ENCODE data around the gene DDA1.
"Not testable (repeated sequence)": the region's sequence is repeated elsewhere in the genome, so short reads cannot be mapped to it uniquely, and the experiment has no call there.

The DDA1 gene

DNA sequence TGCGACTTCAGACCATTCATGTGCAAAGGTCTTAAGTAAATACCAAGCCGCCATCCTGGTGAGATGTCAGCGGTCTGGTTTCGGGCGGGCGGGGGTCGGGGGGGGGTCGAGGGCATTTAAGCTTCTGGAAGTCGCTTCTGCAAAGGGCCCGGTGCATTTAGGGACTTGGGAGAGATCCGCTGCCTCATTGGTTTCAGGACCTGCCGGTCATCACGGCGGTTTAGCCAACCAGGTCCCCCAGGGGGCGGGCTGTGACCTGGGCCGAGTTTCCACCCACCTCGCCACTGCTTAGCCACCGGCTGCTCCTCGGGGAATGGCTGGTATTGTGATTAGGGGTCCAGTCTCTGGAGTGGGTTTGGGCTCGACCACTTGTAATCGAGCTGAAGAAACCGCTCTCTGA, 19.9 kb upstream of the DDA1 start:
- DNase-seq = peak in 2 of 6 experiments; percentile 12 to 13

DNA sequence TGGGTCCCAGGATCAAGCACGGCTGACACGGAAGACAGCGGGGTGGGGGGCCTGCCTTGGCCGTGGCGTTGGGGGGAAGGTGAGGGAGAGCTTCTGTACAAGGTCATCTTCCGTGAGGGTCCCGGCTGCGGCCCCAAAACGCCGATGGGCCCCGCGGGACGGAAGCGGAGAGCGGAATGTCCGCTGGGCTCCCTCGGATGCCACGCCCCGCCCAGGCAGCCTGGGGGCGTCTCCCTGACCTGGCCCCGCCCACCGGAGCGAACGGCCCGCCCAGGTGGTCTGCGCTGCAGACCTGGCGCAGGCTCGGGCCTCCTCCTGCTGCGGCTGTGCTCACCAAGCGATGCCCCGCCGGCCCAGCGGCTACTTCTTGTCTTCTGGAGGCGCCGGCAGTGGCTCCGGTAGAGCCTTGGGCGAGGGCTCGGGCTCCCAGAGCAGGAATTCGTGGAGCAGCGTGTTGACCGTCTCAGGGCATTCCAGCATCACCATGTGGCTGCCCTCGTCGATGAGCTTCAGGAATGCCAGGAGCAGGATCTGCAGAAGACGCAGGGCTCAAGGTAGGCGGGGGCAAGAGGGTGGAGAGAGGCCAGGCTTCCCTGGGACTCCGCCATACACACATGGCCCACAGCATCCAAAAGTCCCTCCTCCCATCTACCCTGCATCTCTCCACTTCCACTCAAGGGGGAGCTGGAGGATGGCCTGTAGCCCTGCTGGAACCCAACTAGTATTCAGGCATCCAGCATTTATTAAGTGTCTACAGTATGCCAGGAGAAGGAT, 16.9 kb upstream of the DDA1 start:
- peak; percentile 69 to 80 (median 73) for DNase-seq

DNA sequence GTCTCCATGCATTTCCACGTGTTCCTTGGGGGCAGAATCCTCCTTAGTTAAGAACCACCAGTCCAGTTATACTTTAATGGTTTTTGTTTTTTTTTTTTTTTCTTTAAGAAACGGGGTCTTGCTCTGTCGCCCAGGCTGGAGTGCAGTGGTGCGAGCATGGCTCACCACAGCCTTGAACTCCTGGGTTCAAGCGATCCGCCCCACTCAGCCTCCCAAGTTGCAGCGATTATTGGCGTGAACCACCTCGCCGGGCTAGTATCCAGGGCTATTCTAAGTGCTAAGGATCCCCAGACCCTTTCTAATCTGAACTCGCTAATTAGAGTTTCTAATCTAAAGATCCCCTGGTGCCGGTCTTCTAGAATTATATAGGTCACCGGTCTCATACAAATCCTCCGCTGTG, 15.8 kb upstream of the DDA1 start:
- DNase-seq = no peak

DNA sequence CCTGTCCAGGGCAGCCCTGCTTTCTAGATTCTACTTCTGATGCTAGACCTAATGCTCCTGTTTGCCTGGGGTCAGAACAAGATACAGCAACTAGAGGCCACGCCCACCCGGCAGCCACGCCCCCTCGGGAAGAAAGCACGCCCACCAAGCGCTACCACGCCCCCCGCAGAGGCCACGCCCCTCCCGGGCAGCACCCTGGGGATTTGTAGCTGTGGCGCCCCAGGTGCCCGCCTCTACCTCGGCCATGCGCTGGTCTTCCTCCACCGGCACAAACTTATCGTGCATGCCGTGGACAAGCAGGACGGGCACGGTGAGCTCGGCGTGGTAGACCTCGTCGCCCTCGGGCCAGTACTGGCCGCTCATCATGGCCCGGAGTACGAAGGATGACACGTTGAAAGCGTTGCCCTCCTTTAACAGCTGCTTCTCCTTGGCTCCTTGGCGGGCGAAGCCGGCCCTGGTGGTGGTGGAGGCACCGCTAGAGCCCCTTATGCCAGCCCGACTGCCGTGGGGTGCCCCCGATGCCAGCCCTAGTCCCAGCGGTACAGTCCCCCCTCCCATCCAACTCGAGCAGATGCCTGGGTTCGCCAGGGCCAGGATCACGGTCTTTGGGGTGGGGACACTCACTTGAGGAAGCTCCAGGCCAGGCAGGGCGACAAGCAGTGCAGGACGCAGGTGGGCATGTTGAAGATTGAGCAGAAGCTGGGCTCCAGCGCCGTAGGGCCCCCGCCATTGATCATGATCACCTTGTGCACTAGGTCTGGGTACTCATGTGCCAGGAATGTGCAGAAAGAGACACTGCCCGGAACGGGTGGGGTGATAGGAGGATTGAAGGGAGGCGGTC, 15.1 kb upstream of the DDA1 start:
- peak in 4 of 6 experiments; percentile 17 to 39 (median 20) for DNase-seq

DNA sequence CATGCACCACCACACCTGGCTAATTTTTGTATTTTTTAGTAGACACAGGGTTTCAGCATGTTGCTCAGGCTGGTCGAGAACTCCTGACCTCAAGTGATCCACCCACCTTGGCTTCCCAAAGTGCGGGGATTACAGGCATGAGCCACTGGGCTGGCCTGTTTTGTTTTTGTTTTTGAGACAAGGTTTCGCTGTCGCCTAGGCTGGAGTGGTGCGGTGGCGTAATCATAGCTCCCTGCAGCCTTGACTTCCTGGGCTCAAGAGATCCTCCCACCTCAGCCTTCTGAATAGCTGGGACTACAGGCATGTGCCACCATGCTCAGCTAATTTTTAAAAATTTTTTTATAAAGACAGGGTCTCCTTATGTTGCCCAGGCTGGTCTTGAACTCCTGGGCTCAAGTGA, 13.8 kb upstream of the DDA1 start:
- DNase-seq = not testable (repeated sequence)

DNA sequence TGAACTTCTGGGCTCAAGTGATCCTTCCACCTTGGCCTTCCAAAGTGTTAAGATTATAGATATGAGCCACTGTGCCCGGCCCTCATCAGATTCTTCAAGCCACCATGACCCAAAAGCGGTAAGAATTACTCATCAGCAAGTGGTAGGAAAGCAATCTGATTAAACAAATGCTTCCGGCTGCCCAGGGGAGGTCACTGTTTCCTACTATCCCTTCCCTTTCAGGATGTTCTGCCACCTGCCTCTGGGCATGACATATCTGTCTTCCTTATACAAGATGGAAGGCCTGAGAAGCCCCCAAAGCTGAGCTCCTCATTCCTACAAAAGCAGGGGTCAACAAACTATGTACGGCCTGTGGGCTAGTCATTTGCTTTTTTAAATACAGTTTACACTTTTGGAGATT, 13.1 kb upstream of the DDA1 start:
- no peak for DNase-seq

DNA sequence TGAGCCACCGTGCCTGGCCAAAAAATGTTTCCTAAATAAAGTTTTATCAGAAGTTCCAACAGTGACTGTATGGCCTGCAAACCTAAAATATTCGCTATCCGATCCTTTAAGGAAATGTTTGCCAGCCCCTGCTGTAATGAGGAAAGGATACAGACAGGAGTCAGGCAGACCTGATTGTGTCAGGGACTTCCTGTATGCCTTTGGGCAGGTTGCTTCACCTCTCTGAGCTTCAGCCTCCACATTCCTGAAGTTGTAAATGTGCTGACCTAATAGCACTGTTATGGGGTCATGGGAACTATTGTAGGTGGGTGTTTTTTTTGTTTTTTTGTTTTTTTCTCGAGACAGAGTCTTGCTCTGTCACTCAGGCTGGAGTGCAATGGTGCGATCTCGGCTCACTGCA, 12.4 kb upstream of the DDA1 start:
- no peak for DNase-seq

DNA sequence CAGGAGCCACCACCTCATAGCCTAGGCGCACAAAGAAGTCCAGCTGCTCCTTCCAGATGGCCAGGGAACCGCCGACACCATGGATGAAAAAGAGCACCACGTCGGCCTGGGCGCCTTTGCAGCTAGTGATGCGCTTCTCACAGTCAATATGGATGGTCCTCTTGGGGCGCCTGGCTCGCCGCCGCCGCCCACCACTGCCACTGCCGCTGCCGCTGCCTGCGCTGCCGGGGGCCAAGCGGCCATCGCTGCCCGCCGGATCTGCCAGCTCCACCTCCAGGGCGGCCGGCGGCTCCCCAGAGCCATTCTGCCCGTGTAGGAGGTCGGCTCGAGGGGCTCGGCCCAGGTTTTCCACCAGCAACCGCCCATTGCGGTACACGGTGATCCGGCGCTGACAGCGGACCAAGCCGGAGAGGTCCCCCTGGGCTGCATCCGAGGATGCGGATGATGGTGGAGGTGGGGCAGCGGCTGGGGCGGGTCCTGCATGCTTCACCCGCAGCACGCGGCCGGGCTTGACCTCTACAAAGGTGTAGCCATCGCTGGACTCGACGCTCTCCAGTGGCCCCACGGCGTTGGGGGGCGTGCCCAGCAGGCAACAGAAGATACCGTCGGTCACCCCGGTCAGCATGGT, 8.3 kb upstream of the DDA1 start:
- DNase-seq = no peak

DNA sequence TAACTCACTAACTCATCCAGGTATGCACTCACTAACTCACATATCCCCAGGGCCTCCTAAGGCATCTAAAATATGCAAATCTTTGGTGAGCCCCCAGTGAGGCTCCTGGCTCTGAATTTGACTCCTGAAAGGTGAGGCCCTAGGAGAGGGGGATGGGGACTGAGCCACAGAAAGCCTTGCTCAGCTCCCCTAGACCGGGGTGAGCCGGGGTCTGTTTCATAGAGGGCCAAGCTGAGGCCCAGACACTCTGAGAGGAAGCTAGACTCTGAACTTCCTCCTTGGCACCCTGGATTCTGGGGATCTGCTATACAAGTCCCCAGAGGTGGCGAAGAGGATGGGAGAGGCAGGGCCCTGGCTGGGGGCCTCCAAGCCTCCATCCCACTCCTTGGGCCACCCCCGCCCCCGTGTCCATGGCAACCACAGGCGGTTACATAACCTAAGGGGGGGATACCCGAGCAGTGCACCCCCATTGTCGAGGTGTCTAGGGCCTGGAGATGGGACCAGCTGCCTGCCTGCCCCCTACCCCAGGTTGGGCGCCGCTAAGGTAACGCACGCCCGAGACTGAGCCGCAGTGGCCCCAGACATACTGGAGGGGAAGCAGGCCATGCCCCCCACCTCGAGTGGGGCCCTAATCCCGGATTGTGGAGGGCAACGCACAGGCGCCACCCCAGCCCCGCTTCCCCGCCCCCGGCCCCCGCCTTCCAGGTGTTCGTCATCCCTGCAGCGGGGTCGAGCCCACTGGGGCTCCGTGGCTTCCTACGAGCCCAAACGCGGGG, 6.8 kb upstream of the DDA1 start:
- DNase-seq = peak in 2 of 6 experiments; percentile 29 to 42

DNA sequence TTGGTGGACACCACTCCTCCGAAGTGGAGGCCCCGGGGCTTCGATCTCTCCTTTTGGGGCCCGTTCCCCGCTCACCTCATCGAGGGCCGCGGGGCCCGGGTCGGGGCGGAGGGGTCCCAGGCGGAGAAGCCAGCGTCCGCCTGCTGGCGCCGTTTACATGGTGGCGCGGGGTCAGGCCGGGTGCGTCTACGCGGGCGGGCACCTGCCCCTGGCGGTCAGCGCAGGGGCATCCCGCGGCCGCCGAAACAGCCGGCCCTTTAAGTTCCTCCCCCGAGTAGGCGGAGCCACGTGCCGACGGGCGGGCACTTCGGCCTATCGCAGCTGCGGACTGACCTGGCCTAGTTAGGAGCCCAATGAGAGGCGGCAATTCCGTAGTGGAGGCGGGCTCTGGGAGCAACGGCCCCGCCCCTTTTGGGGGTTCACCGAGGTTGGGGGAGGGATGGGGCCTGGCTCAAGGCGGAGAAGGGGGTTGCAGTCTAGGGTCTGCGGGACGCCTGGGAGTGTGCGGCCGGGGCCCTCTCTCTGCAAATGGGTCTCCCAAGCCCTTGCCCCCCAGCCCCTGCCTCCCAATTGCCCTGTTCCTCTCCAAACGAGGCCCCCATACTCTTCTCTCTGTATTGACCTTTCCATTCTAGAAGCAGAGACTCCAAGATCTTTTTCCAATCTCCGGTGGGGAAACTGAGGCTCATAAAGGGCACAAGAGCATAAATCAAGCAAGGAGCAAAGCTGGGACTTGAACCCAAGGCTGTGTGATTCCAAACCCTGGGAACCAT, 6.0 kb upstream of the DDA1 start, which contains the start of gene ABHD8:
Gene ABHD8, minus strand, starts transcription at position 259 of the 773 bp plus-strand sequence. CDS start 1,809 bp downstream, outside the sequence.
- DNase-seq = peak; percentile 80 to 93 (median 90)

DNA sequence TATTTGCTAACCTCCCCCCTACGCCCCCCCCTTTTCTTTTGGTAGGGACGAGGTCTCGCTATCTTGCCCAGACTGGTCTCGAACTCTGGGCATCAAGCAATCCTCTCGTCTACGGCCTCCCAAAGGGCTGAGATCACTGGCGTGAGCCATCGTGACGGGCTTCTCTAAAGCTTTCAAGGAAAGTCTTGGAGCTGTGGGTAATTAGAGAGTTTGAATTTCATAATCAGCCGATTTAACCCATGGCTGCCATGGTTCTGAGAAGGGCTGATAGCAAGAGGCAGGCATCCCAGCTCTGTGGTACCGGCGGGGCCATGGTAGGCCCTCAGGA, 5.5 kb upstream of the DDA1 start:
- no peak for DNase-seq

DNA sequence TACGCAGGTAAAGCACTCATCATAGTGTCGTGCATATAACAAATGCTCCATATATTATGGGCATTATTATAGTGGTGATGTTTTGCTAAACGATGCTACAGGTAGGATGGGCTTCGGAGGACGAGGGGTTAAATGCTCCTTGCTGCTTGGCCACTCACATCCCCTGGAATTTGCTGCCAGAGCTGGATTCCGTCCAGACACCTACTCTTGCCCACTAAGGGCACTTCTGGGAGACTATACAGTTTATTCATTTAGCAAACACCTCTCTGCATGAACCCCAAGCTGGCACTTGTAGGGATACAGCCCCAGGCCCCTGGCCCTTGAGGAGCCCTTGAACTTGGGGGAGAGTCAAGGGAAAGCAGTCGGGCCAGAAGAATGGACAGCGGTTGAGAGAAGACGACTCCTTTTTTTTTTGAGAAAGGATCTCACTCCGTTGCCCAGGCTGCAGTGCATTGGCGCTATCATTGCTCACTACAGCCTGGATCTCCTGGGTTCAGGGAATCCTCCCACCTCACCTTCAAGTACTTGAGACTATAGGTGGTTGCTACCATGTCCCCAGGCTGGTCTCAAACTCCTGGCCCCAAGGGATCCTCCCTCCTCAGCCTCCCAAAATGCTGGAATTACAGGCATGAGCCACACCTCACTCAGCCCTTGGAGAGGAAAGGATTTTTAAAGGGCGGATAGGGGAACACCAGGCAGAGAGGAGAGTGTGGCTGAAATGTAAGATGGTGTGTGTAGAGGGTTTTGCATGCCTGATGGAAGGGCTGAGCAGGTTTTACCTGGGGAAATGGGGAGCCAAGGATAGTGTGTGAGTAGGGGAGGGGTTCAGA, 4.8 kb upstream of the DDA1 start:
- peak in 1 of 6 experiments; percentile 11 for DNase-seq

DNA sequence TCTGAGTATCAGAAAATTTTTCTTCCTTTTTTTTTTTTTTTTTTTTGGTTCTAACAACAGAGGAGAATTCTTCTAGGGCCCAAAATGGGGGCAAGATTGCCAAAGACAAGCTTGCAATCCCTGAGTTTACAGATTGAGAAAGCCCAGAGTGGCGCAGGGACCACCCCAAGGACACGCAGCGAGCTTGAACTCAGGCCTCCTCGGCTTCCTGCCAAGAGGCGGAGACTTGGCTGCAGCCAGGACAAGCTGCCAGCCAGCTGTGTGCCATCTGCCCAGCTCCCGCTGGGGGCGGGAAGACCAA, 4.2 kb upstream of the DDA1 start:
- no peak for DNase-seq

DNA sequence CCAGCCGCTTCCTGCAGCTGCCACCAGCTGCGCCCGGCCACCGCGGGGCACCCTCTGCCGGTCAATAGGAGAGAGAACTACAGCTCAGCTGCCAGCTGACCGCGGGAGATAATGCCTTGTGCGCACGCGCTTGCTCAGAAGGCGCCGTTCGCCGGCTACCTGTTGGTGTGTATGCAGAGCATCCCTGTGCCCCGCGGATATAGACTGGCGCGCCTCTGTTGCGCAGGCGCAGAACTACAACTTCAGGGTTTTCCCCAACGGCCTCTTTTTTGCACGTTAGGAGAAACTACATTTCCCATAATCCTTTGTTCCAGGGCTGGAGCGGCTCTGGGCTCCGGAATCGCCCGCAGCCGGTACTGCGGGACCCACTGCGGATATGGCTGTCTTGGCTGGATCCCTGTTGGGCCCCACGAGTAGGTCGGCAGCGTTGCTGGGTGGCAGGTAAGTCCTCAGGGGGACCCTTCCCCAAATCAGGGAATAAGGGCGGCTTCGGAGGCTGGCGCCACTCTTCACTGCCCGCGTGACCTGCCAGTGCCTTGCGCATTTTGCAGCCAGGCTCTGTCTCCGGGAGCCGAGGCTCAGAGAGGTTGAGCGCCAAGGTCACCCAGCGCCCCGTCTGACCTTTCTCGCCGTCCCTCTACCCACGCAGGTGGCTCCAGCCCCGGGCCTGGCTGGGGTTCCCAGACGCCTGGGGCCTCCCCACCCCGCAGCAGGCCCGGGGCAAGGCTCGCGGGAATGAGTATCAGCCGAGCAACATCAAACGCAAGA, 3.7 kb upstream of the DDA1 start, which contains the start of gene MRPL34:
Gene MRPL34, plus strand, starts transcription at position 356 of the 768 bp plus-strand sequence. Its CDS starts 21 bp downstream, at position 377.
- DNase-seq = peak; percentile 81 to 94 (median 92)

DNA sequence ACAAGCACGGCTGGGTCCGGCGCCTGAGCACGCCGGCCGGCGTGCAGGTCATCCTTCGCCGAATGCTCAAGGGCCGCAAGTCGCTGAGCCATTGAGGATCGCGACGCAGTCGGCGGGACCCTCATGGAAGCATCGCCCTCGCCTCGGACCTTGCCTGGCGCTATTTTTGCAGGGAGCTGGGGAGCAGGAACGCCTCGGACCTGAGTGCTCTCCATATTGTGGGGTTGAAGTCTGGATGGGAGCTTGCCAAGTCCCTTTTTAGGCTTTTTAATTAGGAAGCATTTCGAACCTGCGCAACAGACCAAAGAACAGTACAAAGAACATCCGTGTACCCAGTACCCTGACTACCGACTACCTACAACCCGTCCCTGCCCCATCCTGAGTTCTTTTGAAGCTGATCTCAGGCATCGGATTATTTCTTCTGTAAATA, 3.1 kb upstream of the DDA1 start:
- no peak for DNase-seq

DNA sequence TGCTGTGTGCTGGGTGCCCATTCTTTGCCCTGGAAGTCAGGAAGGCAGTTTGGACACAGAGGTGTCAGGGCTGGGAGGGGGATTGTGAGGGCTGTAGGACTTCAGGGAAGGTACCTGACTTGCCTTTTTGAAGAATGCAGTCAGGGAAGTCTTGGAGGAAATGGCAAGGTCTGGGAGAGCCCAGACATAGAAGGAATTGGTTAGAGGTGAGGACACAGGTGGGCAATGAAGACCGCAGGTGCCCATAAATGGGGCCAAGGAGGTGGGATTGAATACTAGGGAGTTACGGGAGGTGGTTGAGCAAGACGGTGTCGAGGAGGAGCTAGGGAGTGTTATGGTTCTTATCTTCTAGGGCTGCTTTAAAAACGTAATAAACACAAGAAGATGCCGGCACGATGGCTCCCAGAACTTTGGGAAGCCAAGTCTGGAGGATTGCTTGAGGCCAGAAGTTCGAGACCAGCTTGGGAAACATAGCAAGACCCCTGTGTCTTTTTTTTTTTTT, 1.4 kb upstream of the DDA1 start:
- DNase-seq = no peak

DNA sequence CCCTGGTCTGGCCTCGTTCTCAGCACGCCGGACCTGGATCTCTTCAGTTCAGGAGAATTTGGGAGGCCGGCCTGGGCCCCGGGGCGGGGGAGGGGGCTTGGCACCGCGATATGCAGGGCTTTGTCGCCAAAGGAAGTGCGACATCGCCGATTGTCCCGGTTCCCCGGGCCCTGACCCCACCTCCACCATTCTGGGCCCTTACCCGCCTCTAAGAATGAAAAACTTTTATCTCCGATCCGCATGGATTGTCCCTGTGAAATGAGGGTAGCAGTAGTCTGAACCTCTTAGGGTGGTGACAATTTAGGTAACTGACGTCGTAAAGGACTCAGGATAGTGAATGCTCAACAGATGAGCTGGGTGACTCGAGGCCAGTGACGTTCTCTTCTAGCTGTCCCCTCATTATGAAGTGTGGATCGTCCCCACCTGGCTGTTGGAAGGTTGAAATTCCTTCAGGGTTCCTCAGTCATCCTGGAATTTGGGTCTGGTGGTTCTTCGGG, 650 bp downstream of the DDA1 start:
- DNase-seq = peak in 3 of 6 experiments; percentile 45 to 61 (median 48)

DNA sequence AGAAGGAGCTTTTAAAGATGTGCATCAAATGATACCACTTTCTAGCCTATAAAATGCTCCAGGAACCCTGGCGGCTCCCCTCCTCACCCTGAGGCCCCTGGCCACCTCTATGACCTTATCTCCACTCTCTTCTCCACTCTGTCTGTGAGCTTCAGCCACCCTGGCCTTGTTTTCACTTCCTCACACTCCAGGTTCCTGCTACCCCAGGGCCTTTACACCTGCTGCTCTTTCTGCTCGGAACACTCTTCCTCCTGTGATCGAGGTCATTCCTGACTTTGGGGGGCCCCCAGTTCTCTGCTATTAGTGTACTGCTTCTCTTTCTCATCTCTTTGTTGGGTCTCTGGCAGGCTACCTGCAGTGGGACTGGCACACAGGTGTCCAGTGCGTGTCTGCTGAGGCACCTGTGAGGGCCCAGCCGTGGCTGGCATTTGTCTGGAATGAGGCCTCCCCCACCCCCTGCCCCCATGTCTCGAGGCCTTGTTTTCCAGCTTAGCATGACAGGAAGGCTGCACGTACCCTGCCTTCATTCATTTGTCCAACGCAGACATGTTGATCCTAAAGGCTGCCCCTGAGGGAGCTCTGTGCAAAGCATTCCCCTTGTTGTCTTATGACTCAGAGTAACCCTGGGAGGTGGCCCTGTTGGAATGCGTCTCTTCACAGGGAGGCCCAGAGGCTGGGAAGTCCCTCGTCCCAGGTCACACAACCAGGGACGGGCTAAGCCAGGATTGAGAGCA, 2.3 kb downstream of the DDA1 start:
- DNase-seq = no peak

Data from stimulated activated naive CD4-positive, alpha-beta T cell (primary cell).